Liver (tissue), 9 donors: ENCODE results near the gene EDC4. TPM values are rescaled to one million over a fixed set of nuclear protein-coding genes. Genes with fewer than 3 reads are reported as not detected.

Source experiments
- DNase-seq: peaks from one replicate; pipeline ENCODE4 v3.0.0-alpha.2; 2017; ENCODE audit warnings: low spot score
- H3K27ac ChIP-seq, 2 donors: one replicate each; pipeline ENCODE4 v1.7.0; 2013; ENCODE audit warnings: inconsistent platforms in 2 of 2, low read length in 2 of 2, control low read depth in 1 of 2, low read depth in 1 of 2, mild to moderate bottlenecking in 1 of 2
- H3K27me3 ChIP-seq, 4 donors: one replicate each; pipeline versions ENCODE4 v1.6.1 to v1.7.0; 2013; ENCODE audit warnings: low read length in 3 of 4, inconsistent platforms in 1 of 4, mild to moderate bottlenecking in 1 of 4, moderate library complexity in 1 of 4; ENCODE audit not compliant: control insufficient read depth in 4 of 4, insufficient read depth in 4 of 4
- H3K36me3 ChIP-seq, 4 donors: one replicate each; pipeline versions ENCODE4 v1.6.1 to v1.7.0; 2013; ENCODE audit warnings: low read length in 3 of 4, mild to moderate bottlenecking in 3 of 4, low read depth in 1 of 4, moderate library complexity in 1 of 4; ENCODE audit not compliant: control insufficient read depth in 4 of 4, insufficient read depth in 3 of 4
- H3K4me1 ChIP-seq, 4 donors: one replicate each; pipeline versions ENCODE4 v1.6.1 to v1.7.0; 2013; ENCODE audit warnings: low read length in 3 of 4, mild to moderate bottlenecking in 3 of 4, moderate library complexity in 1 of 4; ENCODE audit not compliant: control insufficient read depth in 4 of 4, insufficient read depth in 4 of 4
- H3K4me3 ChIP-seq, 3 donors: one replicate each; pipeline versions ENCODE4 v1.6.1 to v1.7.0; 2013; ENCODE audit warnings: low read length in 3 of 3, control low read depth in 1 of 3, low read depth in 1 of 3, mild to moderate bottlenecking in 1 of 3
- H3K9ac ChIP-seq, 2 donors: one replicate each; pipeline ENCODE4 v1.7.0; 2013; ENCODE audit warnings: low read length in 2 of 2, mild to moderate bottlenecking in 2 of 2, moderate library complexity in 2 of 2, control low read depth in 1 of 2, low read depth in 1 of 2
- H3K9me3 ChIP-seq, 4 donors: one replicate each; pipeline versions ENCODE4 v1.6.1 to v1.7.0; 2013; ENCODE audit warnings: low read length in 3 of 4; ENCODE audit not compliant: control insufficient read depth in 4 of 4
- EGR1 ChIP-seq, 2 donors: IDR thresholded peaks; 2 replicates each; pipeline ENCODE4 v1.6.1; 2016 to 2018; ENCODE audit warnings: antibody characterized with exemption in 2 of 2, low read depth in 2 of 2
- FOXA1 ChIP-seq: IDR thresholded peaks from 2 replicates; pipeline ENCODE4 v1.6.1; 2016; ENCODE audit warnings: antibody characterized with exemption
- FOXA2 ChIP-seq: IDR thresholded peaks from 2 replicates; pipeline ENCODE4 v1.6.1; 2016; ENCODE audit warnings: antibody characterized with exemption
- GABPA ChIP-seq, 2 donors: IDR thresholded peaks in 1 of 2; conservative IDR thresholded peaks in 1 of 2; 2 replicates each; pipeline ENCODE4 v1.6.1; 2016; ENCODE audit warnings: antibody characterized with exemption in 2 of 2, mild to moderate bottlenecking in 1 of 2, moderate library complexity in 1 of 2
- HNF4A ChIP-seq, 2 donors: conservative IDR thresholded peaks; 2 replicates each; pipeline ENCODE4 v1.6.1; 2016; ENCODE audit warnings: antibody characterized with exemption in 2 of 2, mild to moderate bottlenecking in 2 of 2
- HNF4G ChIP-seq: IDR thresholded peaks from 2 replicates; pipeline ENCODE4 v1.6.1; 2016; ENCODE audit warnings: antibody characterized with exemption
- JUND ChIP-seq, 2 donors: IDR thresholded peaks; 2 replicates each; pipeline ENCODE4 v1.6.1; 2016; ENCODE audit warnings: antibody characterized with exemption in 2 of 2
- NR2F2 ChIP-seq: IDR thresholded peaks from 2 replicates; pipeline ENCODE4 v1.6.1; 2016; ENCODE audit warnings: antibody characterized with exemption
- RAD21 ChIP-seq, 2 donors: IDR thresholded peaks; 2 replicates each; pipeline ENCODE4 v1.6.1; 2016; ENCODE audit warnings: antibody characterized with exemption in 2 of 2, mild to moderate bottlenecking in 2 of 2
- RXRA ChIP-seq, 2 donors: IDR thresholded peaks; 2 replicates each; pipeline ENCODE4 v1.6.1; 2017 to 2018; ENCODE audit warnings: antibody characterized with exemption in 2 of 2, mild to moderate bottlenecking in 1 of 2
- SP1 ChIP-seq: IDR thresholded peaks from 2 replicates; pipeline ENCODE4 v1.6.1; 2018; ENCODE audit warnings: antibody characterized with exemption, mild to moderate bottlenecking
- TAF1 ChIP-seq: conservative IDR thresholded peaks from 2 replicates; pipeline ENCODE4 v1.6.1; 2016; ENCODE audit warnings: antibody characterized with exemption, mild to moderate bottlenecking
- YY1 ChIP-seq: IDR thresholded peaks from 2 replicates; pipeline ENCODE4 v1.6.1; 2016; ENCODE audit warnings: antibody characterized with exemption, mild to moderate bottlenecking
- WGBS: extraction: QIAGEN DNeasy Blood & Tissue Kit; methylation state at CpG from one replicate; pipeline ENCODE4 v1.1.7; 2013; 5-methylcytosine and 5-hydroxymethylcytosine counted together
- polyA plus RNA-seq, 2 donors: library from polyadenylated mRNA; stranded (reverse) in 1 of 2; unstranded in 1 of 2; fragments of 200-250 nt in 1 of 2; fragments of >200 nt in 1 of 2; fragmentation: Nextera tagmentation in 1 of 2; extraction: Ambion mirVana in 1 of 2; gene quantifications; one replicate each; pipeline versions ENCODE4 v1.2.1 to v1.2.3, GENCODE V29; 2013 to 2015
- total RNA-seq, 2 donors: library from RNA; depleted of rRNA; stranded (reverse); fragments of >200 nt; gene quantifications; one replicate each; pipeline ENCODE4 v1.2.3, GENCODE V29; 2014
- TF ChIP-seq, protein P1 (sequence below): IDR thresholded peaks from 2 replicates; pipeline ENCODE4 v1.6.1; 2016; ENCODE audit warnings: antibody characterized with exemption, mild to moderate bottlenecking
- TF ChIP-seq, protein P2 (sequence below): fragments of 150-350 bp; IDR thresholded peaks from 2 replicates; pipeline ENCODE4 v1.5.1; 2017; ENCODE audit warnings: improper control_type of control experiment, low read depth, low read length; ENCODE audit not compliant: missing input control
- TF ChIP-seq, protein P3 (sequence below): IDR thresholded peaks from 2 replicates; pipeline ENCODE4 v1.6.1; 2016; ENCODE audit warnings: antibody characterized with exemption
- TF ChIP-seq, protein P4 (sequence below): IDR thresholded peaks from 2 replicates; pipeline ENCODE4 v1.6.1; 2016; ENCODE audit warnings: antibody characterized with exemption
- TF ChIP-seq, protein P5 (sequence below): IDR thresholded peaks from 2 replicates; pipeline ENCODE4 v1.6.1; 2016; ENCODE audit warnings: antibody characterized with exemption
- donor health status: healthy.
- donor health status: healthy.
- donor health status: healthy.
- donor health status: healthy.
- donor health status: healthy.

The EDC4 gene
- total and polyA plus RNA-seq, 4 donors = 17.7 to 26.8 (median 21.6) TPM

DNA sequence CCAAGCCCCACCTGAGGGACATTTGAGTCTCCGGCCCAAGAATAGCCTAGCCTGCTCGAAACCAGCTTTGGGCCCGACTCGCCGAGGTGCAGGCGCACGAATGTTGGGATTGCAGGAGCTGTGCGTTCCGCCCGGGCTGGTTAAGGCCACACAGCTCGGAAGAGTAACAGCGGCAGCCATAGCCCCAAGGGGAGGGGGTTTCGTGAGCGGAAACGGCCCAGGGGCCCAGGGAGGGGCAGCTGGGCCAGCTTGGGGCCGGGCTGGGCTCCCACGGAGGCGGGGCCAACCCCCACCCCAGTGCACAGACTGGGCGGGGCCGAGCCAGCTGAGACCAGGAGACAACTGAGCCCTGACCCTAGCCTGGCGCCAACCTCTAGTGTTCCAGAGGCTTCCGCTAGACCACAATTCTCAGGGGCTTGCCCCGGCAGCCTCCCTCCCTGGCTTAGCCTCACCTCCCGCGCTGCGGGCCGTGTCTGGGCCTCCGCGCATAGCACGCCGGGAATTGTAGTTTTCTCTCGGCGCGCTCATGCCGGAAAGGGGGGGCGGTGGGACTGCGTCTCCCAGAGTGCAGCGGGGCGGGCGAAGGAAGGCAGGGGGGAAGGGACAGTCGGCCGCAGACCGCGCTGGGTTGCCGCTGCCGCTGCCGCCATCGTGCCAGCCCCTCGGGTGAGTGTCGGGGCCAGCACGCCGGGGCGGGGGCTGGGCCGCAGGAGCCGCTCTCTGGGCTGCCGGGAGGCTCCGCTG is 26.4 kb upstream of the EDC4 start, which contains the start of gene NUTF2:
Gene NUTF2 (plus strand): TSS at position 614 of the 744 bp plus-strand sequence. CDS start 18,198 bp downstream, outside the sequence.
- no peaks in the 10 kb centered on the region for H3K9me3 ChIP-seq
- peaks cover 14 to 54% (median 42%) of the 10 kb centered on the region in 4 donors for H3K4me1 ChIP-seq
- H3K4me3 ChIP-seq = peak within 1 kb of the TSS; percentile 80 to 92 (median 84)
- H3K27ac ChIP-seq = peak within 1 kb of the TSS; percentile 89 to 97
- WGBS = under 1% methylated on average over 57 of the region's 57 CpGs
- H3K27me3 ChIP-seq = no peaks in the 10 kb centered on the region
- DNase-seq = peak; percentile 96
- no peaks in the 10 kb centered on the region for H3K36me3 ChIP-seq
- TF ChIP-seq HNF4G = no peak
- TF ChIP-seq, protein P1, sequence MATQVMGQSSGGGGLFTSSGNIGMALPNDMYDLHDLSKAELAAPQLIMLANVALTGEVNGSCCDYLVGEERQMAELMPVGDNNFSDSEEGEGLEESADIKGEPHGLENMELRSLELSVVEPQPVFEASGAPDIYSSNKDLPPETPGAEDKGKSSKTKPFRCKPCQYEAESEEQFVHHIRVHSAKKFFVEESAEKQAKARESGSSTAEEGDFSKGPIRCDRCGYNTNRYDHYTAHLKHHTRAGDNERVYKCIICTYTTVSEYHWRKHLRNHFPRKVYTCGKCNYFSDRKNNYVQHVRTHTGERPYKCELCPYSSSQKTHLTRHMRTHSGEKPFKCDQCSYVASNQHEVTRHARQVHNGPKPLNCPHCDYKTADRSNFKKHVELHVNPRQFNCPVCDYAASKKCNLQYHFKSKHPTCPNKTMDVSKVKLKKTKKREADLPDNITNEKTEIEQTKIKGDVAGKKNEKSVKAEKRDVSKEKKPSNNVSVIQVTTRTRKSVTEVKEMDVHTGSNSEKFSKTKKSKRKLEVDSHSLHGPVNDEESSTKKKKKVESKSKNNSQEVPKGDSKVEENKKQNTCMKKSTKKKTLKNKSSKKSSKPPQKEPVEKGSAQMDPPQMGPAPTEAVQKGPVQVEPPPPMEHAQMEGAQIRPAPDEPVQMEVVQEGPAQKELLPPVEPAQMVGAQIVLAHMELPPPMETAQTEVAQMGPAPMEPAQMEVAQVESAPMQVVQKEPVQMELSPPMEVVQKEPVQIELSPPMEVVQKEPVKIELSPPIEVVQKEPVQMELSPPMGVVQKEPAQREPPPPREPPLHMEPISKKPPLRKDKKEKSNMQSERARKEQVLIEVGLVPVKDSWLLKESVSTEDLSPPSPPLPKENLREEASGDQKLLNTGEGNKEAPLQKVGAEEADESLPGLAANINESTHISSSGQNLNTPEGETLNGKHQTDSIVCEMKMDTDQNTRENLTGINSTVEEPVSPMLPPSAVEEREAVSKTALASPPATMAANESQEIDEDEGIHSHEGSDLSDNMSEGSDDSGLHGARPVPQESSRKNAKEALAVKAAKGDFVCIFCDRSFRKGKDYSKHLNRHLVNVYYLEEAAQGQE = no peak
- no peak for TF ChIP-seq FOXA2
- peak; percentile 72 to 74 for TF ChIP-seq RXRA (IDR thresholded peaks at IDR 0.05)
- TF ChIP-seq SP1 = peak; percentile 84
- peak; percentile 92 for TF ChIP-seq YY1
- peak in 1 of 2 donors; percentile 49 for TF ChIP-seq RAD21 (IDR thresholded peaks at IDR 0.05)
- TF ChIP-seq, protein P2, sequence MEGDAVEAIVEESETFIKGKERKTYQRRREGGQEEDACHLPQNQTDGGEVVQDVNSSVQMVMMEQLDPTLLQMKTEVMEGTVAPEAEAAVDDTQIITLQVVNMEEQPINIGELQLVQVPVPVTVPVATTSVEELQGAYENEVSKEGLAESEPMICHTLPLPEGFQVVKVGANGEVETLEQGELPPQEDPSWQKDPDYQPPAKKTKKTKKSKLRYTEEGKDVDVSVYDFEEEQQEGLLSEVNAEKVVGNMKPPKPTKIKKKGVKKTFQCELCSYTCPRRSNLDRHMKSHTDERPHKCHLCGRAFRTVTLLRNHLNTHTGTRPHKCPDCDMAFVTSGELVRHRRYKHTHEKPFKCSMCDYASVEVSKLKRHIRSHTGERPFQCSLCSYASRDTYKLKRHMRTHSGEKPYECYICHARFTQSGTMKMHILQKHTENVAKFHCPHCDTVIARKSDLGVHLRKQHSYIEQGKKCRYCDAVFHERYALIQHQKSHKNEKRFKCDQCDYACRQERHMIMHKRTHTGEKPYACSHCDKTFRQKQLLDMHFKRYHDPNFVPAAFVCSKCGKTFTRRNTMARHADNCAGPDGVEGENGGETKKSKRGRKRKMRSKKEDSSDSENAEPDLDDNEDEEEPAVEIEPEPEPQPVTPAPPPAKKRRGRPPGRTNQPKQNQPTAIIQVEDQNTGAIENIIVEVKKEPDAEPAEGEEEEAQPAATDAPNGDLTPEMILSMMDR = peak; percentile 0
- no peak for TF ChIP-seq JUND (IDR thresholded peaks at IDR 0.05)
- TF ChIP-seq, protein P3, sequence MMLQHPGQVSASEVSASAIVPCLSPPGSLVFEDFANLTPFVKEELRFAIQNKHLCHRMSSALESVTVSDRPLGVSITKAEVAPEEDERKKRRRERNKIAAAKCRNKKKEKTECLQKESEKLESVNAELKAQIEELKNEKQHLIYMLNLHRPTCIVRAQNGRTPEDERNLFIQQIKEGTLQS = no peak
- peak; percentile 51 to 71 for TF ChIP-seq EGR1 (IDR thresholded peaks at IDR 0.05; ENCODE audit: low read depth in 2 of 2)
- TF ChIP-seq, protein P4, sequence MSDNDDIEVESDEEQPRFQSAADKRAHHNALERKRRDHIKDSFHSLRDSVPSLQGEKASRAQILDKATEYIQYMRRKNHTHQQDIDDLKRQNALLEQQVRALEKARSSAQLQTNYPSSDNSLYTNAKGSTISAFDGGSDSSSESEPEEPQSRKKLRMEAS = peak; percentile 82
- TF ChIP-seq FOXA1 = peak; percentile 81
- peak; percentile 35 to 36 for TF ChIP-seq HNF4A (conservative IDR thresholded peaks at IDR 0.05)
- peak; percentile 87 for TF ChIP-seq NR2F2
- TF ChIP-seq, protein P5, sequence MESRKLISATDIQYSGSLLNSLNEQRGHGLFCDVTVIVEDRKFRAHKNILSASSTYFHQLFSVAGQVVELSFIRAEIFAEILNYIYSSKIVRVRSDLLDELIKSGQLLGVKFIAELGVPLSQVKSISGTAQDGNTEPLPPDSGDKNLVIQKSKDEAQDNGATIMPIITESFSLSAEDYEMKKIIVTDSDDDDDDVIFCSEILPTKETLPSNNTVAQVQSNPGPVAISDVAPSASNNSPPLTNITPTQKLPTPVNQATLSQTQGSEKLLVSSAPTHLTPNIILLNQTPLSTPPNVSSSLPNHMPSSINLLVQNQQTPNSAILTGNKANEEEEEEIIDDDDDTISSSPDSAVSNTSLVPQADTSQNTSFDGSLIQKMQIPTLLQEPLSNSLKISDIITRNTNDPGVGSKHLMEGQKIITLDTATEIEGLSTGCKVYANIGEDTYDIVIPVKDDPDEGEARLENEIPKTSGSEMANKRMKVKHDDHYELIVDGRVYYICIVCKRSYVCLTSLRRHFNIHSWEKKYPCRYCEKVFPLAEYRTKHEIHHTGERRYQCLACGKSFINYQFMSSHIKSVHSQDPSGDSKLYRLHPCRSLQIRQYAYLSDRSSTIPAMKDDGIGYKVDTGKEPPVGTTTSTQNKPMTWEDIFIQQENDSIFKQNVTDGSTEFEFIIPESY = peak; percentile 94
- TF ChIP-seq GABPA (IDR thresholded peaks at IDR 0.05 in 1 of 2, conservative IDR thresholded peaks at IDR 0.05 in 1 of 2) = peak; percentile 45 to 87
- TF ChIP-seq TAF1 = no peak
- H3K9ac ChIP-seq = peak within 1 kb of the TSS; percentile 81 to 95
